Measurements from ENCODE around the gene LRIG1.

LRIG1 gene

GRCh38 chr3:66342717-66343356, 158.0 kb downstream of the LRIG1 start:
- DNase-seq = no peak

- DNase-seq = no peak
Measured at GRCh38 chr3:66338927-66339326, 161.9 kb downstream of the LRIG1 start.

DNA sequence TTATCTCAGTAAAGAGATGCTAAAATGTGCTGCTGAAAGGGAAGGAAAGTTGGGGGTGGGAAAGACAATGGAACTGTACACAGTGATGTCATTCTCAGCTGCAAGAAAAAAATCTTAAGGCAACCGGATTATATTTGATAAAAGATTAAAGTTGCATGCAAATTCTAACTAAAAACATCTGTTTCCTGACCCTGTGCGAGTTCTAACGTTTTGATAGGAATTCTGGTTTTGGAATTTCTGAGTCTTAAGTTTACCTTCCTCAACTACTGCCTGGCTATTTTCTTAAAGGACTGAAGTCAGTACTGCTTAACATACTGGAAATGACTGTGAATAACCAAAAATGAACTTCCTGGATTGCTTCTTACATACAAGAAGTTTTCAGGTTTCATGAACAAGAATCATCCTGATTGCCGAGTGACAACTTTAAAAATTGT, 164.5 kb downstream of the LRIG1 start:
- no peak for DNase-seq

- no peak for DNase-seq
Measured at GRCh38 chr3:66335671-66336070, 165.2 kb downstream of the LRIG1 start.

Data from NCI-H2081 treated with DMSO at 0.1 percent for 48 hours (cell line).